ELF-1 (cell line): ENCODE data around the gene PRSS21.

Experiments
- DNase-seq: peaks from one replicate; pipeline ENCODE4 v3.0.0-alpha.2; 2016; ENCODE audit warnings: low read depth, low spot score

Gene PRSS21

GRCh38 chr16:2825906-2826305 lies 8.9 kb downstream of the PRSS21 start:
- no peak for DNase-seq

GRCh38 chr16:2826591-2827373 lies 9.7 kb downstream of the PRSS21 start:
- DNase-seq, result no peak

GRCh38 chr16:2827374-2827791 lies 10.3 kb downstream of the PRSS21 start:
- no peak for DNase-seq

GRCh38 chr16:2827831-2828520 lies 10.9 kb downstream of the PRSS21 start:
- no peak for DNase-seq

GRCh38 chr16:2828521-2828840 lies 11.4 kb downstream of the PRSS21 start:
- DNase-seq, result no peak

GRCh38 chr16:2828876-2829430 lies 11.9 kb downstream of the PRSS21 start:
- DNase-seq, result no peak

- DNase-seq, result no peak
Observed at GRCh38 chr16:2829501-2830354, 12.7 kb downstream of the PRSS21 start, which contains the start of gene ZG16B. TSS of gene ZG16B (plus strand) at chr16:2830303. CDS start at chr16:2830442, 139 bp downstream.

GRCh38 chr16:2830355-2830695 lies 13.3 kb downstream of the PRSS21 start:
- no peak for DNase-seq

DNA sequence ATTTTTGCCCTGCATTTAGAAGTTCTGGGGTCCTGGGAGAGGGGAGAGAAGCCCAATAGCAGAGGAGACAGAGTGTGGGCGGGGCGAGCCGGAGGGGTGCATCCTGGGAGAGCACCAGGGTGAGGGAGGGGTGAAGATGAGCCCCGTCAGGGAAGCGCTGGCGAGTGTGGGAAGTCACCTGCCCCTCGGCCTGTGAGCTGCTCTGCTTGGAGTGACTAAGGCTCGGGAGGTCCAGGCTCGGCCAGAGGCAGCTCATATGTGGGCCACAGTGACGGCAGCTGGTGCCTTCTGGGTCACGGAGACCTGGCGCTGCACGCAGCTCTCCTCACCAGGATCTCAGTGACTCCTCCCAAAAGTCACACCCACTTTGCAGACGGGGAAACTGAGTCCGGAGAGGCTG lies 14.2 kb downstream of the PRSS21 start:
- no peak for DNase-seq

DNA sequence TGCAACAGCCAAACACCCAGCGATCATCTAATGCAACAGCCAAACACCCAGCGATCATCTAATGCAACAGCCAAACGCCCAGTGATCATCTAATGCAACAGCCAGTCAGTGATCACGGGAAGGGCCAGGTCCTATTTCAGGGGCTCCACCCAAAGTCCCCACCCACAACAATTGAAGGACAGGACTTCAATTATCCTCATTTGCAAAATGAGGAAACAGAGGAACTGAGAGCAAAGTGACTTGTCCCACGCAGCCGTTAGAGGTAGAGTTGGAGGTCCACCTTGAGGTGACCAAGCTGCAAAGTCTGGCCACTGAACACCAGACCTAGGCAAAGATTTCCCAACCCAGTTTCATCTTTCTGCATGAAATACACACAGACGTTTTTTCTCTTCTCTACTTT lies 16.7 kb downstream of the PRSS21 start:
- DNase-seq, result no peak

GRCh38 chr16:2834968-2835367 lies 17.9 kb downstream of the PRSS21 start:
- DNase-seq, result no peak

DNA sequence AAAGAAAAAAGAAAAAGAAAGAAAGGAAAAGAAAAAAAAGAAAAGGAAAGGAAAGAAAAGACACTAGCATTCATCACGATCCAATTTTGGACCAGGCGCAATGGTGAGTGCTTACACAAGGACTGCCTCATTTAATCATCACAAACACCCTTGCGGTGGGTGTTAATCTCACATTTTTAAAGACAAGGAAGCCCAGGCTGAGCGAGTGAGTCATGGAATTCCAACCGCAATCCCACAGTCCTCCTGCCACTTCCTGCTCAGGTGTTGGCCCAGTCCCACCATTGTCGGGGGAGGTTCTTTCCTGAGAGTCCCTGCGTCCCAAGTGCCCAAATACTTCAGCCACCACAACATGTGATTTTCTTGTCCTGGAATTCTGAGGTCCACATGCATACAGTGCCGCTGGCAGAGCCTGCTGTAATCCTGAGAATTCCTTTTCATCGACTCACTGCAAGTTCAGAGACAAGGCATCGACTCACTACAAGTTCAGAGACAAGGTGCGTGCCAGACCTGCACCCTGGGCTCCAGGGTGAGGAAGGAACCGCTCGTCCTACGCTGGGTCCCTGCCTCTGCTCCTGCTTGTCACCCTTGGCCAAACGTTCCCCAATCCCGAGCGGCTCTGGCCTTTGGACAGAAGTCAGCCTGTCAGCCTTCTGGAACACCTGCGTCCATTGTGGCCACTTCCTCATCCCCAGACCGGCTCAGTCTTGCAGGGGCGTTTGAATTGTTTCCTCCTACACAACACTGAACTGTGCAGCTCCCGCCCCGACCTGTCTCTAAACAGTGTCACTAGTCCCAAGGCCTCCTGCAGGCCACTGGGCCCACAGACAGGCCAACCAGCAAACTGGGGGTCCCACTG lies 18.8 kb downstream of the PRSS21 start:
- DNase-seq, result peak; percentile 79

DNA sequence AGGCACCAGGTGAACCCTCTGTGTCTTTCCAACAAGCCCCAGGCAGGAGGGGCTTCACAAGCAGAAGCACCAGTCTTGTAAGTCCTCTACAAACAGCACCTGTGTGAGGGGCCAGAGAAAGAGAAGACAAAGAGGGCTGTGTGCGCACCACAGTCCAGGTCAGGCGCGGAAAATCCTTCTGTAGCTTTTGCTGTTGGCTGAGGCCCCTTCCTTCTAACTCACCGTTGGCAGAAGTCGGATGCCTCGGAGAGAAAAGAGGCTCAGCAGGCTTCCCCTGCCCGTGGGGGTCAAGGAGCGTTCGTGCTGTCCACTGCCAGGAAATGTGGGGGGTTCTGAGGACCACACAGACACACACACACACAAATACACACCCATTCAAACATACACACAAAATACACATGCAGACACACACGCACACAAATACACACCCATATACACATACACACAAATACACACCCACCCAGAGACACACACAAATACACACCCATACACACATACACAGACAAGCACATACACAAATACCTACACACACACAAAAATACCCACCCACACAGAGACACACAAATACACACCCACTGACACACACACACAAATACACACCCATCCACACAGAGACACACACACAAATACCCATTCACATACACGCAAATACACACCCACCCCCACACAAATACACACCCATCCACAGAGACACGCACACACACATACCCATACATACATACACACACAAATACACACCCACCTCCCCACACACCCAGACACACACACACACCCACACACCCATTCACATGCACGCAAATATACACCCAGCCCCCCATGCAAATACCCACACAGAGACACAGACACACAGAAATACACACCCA lies 19.8 kb downstream of the PRSS21 start:
- DNase-seq, result no peak

DNA sequence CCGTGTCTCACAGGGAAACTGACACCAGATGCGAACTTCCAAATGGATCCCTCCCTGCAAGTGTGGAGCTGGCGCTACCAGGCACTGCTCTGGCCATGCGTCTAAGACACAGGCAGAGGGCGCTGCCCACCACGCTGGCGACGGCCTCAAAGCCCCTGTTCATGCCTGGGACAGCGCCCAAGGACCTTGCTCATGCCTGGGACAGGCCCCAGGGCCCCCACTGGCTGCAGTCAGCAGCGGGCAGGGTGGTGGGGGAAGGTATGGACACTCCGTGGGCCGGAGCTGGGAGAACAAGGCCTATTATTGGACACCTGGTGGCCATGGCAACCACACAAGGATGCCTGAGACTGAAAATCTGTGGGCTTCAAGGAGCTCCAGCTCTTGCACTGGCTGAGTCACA lies 21.9 kb downstream of the PRSS21 start:
- peak; percentile 85 for DNase-seq

DNA sequence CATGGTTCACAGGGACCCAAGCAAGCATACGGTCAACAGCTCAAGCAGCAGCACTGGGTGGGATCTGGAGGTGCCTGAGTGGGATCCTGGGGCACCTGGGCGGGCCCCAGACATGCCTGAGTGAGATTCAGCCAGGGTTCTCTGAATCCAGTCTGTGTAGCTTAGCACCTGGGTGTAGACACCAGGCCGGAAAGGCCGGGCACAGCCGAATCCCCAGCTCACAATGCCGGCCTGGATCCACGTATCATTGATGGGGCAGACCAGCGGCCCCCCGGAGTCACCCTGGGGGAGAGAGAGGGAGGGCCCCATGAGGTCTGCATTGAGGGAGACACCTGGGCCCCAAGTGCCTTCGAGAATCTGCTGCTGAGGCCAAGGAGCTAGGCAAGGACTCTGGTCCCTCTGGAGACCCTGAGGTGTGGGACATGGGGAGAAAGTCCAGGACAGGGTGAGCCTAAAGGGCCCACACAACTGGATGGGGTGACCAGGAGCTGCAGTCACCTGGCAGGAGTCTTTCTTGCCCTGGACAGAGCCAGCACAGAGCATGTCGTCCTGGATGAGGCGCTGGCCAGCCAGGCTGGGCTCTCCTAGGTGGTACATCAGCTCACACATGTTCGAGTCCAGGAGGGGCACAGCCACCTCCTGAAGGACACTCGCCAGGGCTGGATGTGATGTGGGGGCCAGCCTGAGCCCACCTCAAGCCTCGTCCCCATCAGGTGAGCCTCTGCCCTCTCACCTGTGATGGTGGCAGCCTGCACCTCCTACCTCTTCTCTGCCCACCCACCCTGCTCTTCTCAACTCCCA lies 22.8 kb downstream of the PRSS21 start:
- DNase-seq, result no peak

DNA sequence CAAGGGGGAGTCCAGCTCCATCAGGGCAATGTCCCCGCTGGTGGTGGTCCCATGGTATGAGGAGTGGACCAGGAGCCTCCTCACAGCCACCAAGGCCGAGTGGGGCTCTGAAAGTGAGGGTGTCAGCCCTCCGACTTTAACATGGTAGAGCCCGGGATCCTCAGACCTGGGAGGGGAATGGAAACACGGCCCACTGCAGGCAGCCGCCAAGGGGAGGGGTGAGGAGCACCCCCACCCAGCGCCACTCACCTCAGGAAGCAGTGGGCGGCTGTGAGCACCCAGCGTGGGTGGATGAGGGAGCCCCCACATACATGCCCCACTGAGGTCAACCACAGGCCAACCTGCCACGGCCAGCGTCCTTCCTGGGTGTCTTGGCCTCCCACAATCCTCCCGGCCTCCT lies 23.9 kb downstream of the PRSS21 start:
- no peak for DNase-seq

DNA sequence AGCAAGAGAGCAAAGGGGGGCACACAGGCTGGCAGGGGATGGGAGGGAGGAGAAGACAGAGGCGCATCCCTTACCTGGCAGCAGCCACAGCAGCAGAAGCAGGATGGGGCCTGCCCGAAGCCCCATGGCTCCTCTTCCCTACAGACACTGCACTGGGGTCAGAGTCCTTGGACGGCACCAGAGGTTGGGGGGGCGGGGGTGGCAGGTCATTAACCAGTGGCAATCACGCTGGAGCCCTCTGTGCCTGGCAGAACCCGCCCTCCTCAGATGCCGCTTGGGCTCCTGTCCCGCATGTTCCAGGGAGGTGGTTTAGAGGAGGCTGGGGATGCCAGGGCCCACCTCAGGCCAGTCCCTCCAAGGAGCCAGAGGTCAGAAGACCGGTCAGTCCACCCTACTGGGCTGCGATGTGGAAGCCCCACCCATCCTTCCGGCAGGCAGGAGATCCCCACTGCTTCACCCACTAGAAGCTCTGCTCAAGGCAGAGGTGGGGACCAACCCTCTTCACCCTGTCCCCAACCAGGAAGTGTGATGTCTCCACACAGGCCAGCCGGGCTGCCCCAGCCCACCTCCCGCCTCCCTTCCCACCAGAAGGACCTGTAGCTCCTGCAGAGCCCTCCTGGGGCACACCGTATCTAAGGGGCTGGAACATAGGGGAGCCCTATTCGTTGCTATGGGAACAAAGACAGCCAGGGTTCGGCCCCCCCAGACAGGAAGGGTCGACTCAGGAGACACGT lies 24.7 kb downstream of the PRSS21 start:
- DNase-seq, result no peak

- peak; percentile 65 for DNase-seq
Observed at GRCh38 chr16:2842340-2843000, 25.4 kb downstream of the PRSS21 start.
